ENCODE results near the gene CRIP3.

Gene CRIP3

DNA sequence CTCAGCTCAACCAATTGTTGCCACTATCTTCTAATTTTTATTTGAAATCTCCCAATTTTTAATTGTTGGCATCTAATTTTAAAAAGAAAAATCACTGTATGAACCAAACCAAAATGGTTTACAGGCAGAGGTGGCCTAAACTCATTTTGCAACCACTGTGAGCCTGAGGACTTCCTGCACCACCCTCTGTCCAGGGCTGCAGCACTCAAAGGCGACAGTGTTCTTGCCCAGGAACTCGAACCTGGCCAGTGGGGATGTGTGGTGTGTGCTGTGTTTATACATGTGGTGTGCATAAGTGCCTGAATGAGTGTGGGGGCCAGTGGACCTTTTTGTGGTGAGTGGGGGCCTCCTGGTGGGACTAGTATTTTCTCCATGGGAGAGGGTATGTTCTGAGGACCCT lies 34.9 kb downstream of the CRIP3 start:
- no peak for DNase-seq (ENCODE audit: low read depth in 2 of 2)

DNA sequence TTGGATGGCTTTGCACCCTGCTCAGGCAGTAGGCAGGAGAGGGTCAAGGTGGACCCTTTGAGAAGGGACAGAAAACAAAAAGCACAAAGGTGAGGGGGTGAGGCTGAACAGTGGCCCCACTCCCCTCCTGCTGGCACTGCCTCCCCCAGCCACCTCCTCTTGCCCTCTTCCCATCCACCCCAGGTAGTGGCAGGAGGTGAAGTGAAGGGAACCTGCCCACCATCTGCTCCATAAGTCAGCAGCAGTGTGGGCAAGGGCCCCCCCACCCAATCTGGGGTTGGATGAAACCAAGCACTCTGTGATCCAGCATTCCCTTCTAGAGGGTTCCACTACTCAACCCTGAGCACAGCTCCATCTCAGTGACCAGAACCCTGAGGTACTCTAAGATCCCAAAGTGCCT lies 36.7 kb downstream of the CRIP3 start:
- no peak for DNase-seq (ENCODE audit: low read depth in 2 of 2)

DNA sequence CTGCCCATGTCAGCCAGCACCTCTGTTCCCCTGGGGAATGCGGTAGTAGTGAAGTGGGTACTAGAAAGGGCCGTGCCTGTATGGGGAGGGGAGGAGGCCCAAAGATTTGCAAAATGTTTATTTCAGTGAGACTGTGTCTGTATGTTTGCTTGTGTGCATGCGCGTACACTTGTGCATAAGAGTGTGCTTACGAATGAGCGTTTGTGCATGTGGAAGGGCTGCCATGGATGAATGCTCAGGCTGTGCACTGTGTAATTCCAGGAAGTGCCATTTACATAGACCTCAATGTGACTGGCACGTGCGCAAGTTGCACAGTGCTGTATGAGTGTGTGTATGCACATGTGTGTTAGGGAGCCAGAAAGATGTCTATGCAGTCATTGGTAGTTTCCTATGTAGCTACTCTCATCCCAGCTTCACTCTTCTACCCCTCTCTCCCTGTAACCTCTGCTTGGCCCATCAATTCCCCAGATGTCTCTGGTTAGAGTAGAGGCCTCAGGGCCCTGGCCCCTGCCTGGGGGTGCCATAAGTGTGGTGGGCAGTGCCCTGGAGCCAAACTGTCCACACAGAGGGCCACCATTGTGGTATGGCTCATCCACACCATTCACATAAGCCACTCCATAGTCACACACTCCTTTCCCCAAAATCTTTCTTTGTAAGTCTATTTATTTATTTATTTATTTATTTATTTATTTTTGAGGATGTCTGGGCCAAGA lies 37.4 kb downstream of the CRIP3 start:
- no peak for DNase-seq (ENCODE audit: low read depth in 2 of 2)

DNA sequence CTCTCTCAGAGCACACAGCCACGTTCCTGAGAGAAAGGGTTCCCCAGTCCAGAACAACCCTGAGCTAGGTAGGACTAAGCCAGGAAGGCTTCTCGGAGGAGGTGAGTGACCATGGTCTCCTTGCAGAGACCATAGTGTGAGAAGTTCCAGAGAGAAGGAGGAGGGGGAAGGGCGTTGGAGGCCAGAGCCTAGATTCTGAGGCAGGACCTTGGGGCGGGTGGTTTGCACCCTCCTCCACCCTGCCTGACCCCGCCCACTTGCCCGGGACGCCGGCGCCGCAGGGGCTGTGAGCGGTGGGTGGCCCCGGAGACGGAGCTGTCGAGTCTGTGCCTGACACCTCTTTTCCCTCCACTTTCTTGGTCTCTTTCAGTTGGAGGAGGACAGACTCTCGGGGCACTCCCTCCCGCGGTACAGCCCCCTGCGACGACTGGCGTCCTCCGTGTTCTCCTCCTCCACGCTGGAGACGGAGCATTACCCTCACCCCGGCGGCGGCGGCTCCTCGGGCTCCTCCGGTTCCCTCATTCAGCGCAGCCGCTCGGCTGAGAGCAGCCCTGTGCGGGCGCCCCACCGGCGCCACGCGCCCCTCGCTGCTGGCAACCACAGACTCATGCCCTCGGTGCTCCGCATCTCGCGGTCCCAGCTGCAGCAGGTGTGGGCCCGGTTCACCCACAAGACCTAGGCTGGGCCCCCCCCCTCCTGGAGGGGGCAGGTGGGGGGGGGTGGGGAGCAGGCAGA lies 39.2 kb downstream of the CRIP3 start:
- peak; percentile 32 to 58 for DNase-seq (ENCODE audit: low read depth in 2 of 2)

DNA sequence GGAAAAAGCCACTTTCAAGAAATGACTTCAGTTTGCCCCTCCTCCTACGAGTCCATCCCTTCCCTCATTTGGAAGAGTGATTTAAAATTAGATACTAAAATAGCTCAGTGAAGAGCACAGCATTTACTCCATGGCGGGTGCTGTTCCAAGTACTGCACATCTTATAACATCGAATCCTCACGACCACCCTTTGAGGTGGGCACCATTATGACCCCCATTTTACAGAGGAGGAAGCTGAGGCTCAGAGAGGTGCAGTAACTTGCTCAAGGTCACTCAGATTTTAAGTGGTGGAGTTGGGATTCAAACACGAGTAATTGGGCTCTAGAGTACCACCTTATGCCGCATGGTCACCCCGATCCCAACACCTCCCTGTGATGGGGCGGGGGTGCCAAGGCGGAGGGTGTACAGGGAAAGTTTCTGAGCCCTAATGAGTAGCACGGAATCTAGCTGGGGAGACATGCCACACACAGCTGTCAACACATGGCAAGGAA lies 39.8 kb downstream of the CRIP3 start:
- no peak for DNase-seq (ENCODE audit: low read depth in 2 of 2)

DNA sequence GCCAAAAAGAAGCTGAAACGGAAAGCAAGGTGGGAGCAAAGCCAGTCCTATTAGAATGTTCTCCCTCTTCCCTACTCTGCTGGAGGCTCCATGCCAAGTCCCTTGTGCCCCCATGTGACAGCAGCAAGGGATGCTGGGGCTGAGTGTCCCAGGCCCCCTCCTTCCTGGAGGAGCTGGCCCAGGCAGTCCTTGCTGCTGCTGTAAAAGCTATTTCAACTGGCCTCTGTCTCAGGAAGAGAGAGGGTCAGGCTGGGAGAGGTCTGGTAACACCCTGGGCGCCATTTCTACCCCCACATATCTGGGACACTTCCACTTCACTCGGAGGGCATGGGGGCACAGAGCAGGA lies 40.3 kb downstream of the CRIP3 start:
- no peak for DNase-seq (ENCODE audit: low read depth in 2 of 2)

DNA sequence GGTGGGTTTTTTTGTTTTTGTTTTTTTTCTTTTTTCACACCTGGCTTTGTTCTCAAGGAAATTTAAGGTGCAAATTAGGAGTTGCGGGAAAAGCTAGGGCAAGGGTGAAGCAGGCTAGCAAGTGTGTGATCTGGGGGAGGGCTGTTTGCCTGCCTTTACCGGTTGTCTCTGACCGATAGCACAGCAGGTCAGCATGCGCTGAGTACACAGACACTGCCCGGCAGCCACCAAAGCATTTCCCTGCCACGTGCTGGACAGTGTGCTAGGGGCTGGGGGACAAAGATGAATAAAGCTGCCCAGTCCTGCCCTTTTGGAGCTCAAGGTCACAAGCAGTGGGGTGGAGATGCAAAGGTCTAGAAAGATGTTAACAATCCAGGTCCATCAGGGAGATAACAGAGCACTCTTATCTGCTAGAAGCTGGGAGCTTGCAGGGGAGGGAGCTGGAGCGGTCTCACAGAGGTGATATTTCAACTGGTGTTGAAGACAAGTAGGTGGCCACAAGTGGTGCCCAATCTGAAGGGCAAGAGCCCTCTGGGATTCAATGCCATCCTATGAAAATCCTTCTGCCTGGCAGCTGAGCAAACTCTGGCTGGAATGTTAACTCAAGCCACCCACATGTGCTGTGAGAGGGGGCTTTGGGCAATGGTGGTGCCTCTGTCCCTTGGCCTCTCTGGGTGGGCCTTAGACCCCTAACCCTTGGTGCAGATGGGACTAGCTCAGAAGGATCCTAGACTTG lies 40.8 kb downstream of the CRIP3 start:
- DNase-seq (ENCODE audit: low read depth in 2 of 2), result no peak

DNA sequence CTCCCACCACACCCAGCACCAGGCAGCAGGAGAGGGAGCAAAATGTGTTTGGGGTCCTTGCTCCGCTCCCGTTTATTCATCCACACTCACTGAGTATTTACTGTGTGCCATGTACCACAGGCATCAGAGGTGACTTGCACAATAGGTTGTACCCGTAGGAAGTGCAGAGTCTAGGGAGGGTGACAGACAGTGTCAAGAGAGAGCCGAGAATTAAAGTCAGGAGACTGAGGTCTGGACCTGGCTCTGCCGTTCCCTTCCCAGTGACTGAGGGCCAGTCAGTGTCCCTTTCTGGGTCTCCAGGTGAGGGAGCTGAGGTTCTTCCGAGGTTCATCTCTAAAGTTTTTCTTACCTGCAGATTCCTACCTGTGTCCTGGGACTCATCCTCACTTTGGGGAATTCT lies 43.1 kb downstream of the CRIP3 start:
- DNase-seq (ENCODE audit: low read depth in 2 of 2), result no peak

DNA sequence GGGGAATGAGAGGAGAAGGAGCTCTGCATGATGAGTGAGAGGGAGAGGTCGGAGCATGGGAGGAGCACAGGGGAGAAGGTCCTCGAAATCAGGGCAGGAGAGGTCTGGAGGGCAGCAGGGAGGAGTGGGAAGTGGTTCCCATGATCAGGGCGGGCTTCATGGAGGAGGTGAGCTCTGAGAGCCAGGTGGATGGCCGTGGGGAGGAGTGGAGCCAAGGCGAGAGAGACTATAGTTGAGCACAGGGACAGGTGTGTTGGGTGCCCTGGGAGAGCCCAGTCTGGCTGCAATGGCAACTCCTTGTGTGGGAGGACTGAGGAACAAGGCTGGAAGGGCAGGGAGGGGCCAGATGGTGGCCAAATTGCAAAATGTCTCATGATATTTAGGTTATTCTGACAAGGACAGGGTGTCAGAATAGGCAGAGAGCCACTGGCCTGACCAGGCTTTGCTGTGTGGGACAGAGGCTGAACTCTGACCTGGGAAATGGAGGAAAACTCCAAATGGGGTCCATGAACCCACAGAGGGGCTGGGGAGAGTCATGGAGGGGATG lies 44.0 kb downstream of the CRIP3 start:
- no peak for DNase-seq (ENCODE audit: low read depth in 2 of 2)

DNA sequence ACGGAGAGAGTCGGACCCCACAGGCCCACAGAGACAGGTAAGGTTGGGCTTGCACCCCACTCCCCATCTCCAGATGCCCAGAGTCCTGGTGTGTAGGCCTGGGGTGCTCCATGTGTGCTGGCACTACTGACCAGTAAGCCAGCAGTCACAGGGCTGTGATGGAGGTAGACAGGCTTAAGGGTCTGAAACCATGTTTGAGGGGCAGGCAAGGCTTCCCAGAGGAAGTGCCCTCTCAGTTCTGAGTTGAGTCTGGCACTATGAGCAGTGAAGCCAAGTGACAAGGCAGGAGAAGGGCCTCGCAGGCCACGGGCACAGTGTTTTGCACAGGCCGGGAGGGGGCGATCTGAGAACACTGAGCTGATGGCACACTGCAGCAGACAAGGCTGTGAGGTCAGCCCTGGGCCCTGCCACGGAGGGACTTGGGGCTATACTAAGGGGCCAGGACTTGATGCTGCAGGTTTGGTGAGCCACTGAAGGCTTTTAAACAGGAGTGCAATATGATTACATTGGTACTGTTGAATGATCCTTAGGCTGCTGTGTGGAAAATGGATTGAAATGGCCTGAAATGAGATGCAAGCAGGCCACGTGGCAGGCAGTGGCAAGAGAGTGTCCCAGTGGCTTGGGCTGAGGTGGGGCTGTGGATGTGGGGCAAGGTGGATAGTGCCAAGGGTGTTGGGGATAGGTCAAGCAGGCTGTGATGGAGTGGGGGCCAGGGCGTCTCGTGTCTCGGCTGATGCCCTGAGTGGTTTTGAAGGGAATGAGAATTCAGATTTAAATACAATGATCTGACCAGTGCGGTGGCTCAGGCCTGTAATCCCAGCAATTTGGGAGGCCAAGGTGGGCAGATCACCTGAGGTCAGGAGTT lies 45.1 kb downstream of the CRIP3 start:
- DNase-seq (ENCODE audit: low read depth in 2 of 2), result peak; percentile 51 to 58

DNA sequence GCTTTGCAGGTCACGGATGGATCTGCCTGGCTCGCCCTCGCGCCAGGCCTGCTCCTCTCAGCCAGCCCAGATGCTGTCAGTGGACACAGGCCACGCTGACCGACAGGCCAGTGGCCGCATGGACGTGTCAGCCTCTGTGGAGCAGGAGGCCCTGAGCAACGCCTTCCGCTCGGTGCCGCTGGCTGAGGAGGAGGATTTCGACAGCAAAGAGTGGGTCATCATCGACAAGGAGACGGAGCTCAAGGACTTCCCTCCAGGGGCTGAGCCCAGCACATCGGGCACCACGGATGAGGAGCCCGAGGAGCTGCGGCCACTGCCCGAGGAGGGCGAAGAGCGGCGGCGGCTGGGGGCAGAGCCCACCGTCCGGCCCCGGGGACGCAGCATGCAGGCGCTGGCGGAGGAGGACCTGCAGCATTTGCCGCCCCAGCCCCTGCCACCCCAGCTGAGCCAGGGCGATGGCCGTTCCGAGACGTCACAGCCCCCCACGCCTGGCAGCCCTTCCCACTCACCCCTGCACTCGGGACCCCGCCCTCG lies 45.8 kb downstream of the CRIP3 start:
- DNase-seq (ENCODE audit: low read depth in 2 of 2), result no peak

DNA sequence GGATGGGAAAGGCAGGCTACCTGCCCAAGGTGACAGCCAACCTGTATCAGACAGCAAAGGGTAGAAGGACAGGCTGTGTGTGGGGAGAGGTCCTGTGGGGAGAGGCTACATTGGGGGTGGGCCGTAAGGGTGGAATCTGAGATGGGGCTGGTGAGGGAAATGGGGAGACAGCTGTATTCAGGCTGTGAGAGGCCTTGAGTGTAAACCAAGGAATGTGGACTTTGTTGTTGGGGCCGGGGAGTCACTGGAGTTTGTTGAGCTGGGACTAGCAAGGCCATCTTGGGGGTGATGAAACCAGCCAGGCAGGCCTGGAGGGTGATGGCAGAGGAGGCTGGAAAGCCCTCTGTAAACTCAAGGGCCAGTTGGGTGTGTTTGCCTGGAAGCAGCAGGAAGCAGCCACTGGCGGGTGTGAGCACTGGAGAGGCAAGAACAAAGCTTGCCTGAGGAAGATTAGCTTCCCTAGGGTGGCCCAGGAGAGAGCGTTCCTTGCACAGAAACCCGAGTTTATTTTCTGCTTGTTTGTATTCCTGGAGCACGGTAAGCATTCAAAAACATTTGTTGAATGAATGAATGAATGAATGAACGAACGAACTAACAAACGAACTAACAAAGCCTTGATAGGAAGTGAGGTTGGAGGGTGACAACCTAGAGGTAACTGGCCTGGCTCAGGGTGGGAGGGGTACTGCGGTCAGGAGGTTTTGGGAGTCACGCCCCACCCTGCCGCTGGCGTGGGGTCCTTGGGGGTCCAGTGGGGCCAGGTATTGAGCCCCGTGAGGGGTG lies 46.4 kb downstream of the CRIP3 start:
- DNase-seq (ENCODE audit: low read depth in 2 of 2), result no peak

DNA sequence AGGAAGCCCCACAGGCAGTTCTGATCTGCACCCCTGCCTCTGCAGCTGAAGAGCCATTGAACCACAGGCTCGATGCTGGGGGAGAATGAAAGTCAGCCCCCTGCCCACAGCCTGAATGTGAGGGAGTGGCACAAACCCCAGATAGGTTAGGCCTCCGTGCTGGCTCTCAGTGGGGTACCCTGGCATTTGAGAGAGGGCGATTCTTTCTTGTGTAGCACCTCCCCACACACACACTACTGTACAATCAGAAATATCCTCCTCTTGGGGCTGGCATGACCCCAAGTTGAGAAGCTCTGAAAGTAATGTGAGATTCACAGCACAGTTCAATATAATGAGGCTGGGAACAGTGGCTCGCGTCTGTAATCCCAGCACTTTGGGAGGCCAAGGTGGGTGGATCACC lies 47.4 kb downstream of the CRIP3 start:
- no peak for DNase-seq (ENCODE audit: low read depth in 2 of 2)

DNA sequence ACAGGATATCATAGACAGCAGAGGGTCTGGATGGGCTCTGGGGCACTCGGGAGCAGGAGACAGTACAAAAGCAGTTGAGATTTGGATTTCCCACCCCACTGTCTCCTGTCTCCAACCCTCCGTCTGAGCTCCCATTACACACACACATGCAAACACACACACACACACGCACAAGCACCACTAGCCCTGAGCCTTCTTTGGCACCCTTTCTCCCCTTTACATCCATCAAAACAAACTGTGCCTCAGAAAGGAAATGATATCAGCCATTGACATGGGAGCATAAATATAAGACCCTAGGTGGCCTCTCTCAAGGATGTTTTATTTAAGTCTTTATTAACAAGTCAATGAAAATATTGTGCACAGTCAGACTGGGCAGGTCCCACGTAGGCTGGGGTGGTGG lies 47.8 kb downstream of the CRIP3 start:
- no peak for DNase-seq (ENCODE audit: low read depth in 2 of 2)

DNA sequence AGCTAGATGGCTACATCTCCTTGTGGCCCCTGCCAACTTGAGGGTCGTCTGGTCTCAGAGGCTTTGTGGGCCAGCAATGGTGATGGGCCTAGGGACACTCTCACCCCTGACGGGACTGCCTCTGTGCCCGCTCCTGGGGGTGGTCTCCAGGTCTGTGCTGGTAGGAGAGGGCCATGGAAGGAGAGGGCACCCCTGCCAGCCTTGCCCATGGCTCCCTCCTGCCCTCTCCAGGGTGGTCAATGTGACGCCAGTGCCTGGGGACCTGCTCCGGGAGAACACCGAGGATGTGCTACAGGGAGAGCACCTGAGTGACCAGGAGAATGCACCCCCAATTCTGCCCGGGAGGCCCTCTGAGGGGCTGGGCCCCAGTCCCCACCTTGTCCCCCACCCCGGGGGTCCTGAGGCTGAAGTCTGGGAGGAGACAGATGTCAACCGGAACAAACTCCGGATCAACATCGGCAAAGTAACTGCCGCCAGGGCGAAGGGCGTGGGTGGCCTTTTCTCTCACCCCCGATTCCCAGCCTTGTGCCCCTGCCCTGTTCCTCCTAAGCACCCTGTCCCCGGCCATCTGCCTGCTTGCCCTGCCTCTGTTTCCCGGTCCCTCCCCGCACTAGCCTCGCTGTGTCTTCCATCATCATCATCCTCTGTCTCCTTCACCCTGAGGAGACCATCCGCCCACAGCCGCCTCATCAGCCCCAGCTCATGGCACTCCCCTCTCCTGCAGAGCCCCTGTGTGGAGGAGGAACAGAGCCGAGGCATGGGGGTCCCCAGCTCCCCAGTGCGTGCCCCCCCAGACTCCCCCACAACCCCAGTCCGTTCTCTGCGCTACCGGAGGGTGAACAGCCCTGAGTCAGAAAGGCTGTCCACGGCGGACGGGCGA lies 49.6 kb downstream of the CRIP3 start:
- DNase-seq (ENCODE audit: low read depth in 2 of 2), result no peak

DNA sequence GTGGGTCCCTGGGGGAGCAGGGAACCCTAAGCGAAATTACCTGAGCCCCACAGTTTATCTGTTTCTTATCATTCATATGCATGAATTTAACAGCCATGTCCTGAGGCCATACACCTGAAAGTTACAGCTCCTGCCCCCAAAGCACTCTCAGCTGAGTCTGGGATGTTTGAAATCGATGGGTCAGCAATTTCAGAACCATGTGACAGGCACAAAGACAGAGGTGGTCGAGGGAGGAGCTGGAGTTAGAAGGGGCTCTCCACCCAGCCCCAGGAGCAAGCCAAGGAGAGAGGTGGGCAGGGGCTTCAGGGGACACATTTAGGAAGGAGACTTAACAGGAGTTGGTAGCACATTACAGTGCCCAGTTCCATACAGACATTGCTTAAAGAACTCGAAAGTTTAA lies 50.4 kb downstream of the CRIP3 start:
- DNase-seq (ENCODE audit: low read depth in 2 of 2), result no peak

DNA sequence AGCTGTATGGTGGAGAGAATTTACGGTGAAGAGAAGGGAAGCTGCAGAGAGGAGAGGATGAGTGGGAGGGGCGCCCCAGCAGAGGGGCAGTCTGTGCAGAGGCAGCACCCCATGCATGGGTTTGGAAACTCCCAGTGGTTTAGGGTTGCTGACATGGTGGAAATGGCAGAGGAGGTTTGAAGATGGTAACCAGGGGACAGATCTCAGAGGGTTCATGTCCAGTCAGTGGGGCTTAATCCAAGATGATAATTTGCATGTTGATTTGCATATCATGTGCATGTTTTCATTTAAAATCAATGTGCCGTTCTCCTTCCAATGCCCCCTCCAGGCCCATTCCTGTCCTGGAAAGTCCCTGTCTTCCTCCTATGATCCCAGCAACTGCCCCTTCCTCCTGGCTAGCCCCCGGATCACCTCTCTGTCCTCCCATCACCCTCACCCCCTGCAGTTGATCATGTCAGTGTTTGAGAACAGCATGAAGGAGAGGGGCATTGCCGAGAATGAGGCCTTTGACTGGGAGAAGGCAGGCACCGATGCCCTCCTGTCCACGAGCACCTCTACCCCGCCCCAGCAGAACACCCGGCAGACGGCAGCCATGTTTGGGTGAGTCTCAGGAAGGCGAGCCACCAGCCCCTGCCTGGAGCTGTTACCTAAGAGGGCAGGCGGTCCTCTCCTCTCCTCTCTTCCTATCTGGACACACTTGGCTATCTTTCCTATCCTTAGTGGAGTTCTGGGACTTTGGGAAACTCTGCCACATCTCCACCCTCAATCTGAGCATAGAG lies 51.1 kb downstream of the CRIP3 start:
- no peak for DNase-seq (ENCODE audit: low read depth in 2 of 2)

DNA sequence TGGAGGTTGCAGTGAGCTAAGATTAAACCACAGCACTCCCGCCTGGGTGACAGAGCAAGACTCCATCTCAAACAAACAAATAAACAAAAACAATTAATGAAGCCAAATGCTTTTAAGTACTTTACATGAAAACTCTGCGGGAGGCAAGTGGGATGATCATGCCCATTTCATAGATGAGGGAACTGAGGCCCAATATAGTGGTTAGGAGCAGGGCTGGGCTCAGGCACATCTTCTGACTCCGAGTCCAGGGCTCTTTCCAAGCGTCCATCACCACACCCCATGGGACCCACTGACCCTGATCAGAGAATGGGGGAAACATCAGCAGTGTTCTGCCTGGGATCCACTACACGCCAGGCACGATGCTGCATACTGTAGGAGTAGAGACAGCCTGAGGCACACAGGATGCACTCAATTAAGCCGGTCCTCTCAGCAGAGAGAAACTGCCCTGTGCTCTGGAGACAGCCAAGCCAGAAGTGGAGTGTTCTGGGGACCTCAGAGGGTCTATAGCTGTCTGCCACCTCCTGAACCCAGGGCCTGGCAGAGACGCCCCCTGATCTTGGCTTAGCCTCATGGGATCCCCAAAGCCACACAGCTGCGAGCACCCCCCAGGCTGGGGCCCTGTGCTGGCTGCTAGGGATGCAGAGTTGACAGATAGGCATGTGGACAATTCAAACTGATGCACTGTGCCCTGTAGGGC lies 51.8 kb downstream of the CRIP3 start:
- no peak for DNase-seq (ENCODE audit: low read depth in 2 of 2)

Measured in stimulated activated CD8-positive, alpha-beta memory T cell treated with anti-CD3 and anti-CD28 coated beads, Interleukin-7, amount 100 ng/mL, for 4 hours (primary cell).